HepG2 (cell line): ENCODE results near the gene TPRN. TPM values are rescaled to one million over a fixed set of nuclear protein-coding genes. Genes with fewer than 3 reads are reported as not detected.

ENCODE experiments used
- ARHGAP35 ChIP-seq: sonication (generic); formaldehyde crosslinking; IDR thresholded peaks from 2 replicates; pipeline ENCODE4 v1.9.0; 2022; ENCODE audit warnings: mild to moderate bottlenecking, inconsistent platforms, moderate library complexity, missing genetic modification reagents, borderline replicate concordance
- ARID4A ChIP-seq: sonication (generic); formaldehyde crosslinking; IDR thresholded peaks from 2 replicates; pipeline ENCODE4 v1.5.0; 2020; ENCODE audit warnings: mild to moderate bottlenecking, missing genetic modification reagents, borderline replicate concordance
- BATF2 ChIP-seq: sonication (generic); formaldehyde crosslinking; IDR thresholded peaks from 2 replicates; pipeline ENCODE4 v1.8.0; 2022; ENCODE audit warnings: mild to moderate bottlenecking, missing genetic modification reagents, moderate library complexity
- DNMT1 ChIP-seq: sonication (generic); formaldehyde crosslinking; IDR thresholded peaks from 2 replicates; pipeline ENCODE4 v1.5.1; 2020; ENCODE audit warnings: mild to moderate bottlenecking, missing genetic modification reagents
- HNF4G ChIP-seq, 2 experiments: sonication (generic) in 1 of 2; formaldehyde crosslinking in 1 of 2; IDR thresholded peaks; 2 replicates each; pipeline versions ENCODE4 v1.4.0 to v1.6.1; 2011 to 2020; ENCODE audit warnings: borderline replicate concordance in 2 of 2, low read depth in 2 of 2, mild to moderate bottlenecking in 2 of 2, low read length in 1 of 2, missing genetic modification reagents in 1 of 2, moderate library complexity in 1 of 2
- NFIC ChIP-seq: IDR thresholded peaks from 2 replicates; pipeline ENCODE4 v1.6.1; 2012; ENCODE audit warnings: mild to moderate bottlenecking, low read length, inconsistent platforms
- POLR2AphosphoS5 ChIP-seq: IDR thresholded peaks from 2 replicates; pipeline ENCODE4 v1.6.1; 2012; ENCODE audit warnings: low read depth, low read length
- SIN3B ChIP-seq: fragments of 150-350 bp; IDR thresholded peaks from 2 replicates; pipeline ENCODE4 v1.6.1; 2014; ENCODE audit warnings: low read length
- SP1 ChIP-seq, 2 experiments: fragments of 450-650 bp in 1 of 2; sonication (generic) in 1 of 2; formaldehyde crosslinking in 1 of 2; IDR thresholded peaks; 2 replicates each; pipeline versions ENCODE4 v1.4.0 to v1.6.1; 2016 to 2020; ENCODE audit warnings: missing genetic modification reagents in 1 of 2
- TAF15 ChIP-seq: fragments of 200-400 bp; formaldehyde crosslinking; IDR thresholded peaks from one replicate; pipeline ENCODE4 v1.6.1; 2018; ENCODE audit warnings: mild to moderate bottlenecking, low read depth, low read length; ENCODE audit not compliant: poor library complexity, severe bottlenecking
- THRA ChIP-seq: sonication (generic); formaldehyde crosslinking; IDR thresholded peaks from 2 replicates; pipeline ENCODE4 v1.4.0; 2020; ENCODE audit warnings: missing genetic modification reagents, borderline replicate concordance
- ZNF512 ChIP-seq: sonication (generic); formaldehyde crosslinking; IDR thresholded peaks from 2 replicates; pipeline ENCODE4 v1.4.0; 2020; ENCODE audit warnings: mild to moderate bottlenecking, missing genetic modification reagents
- ZNF549 ChIP-seq: sonication (generic); formaldehyde crosslinking; IDR thresholded peaks from 2 replicates; pipeline ENCODE4 v1.5.0; 2020; ENCODE audit warnings: missing genetic modification reagents
- ZNF558 ChIP-seq: sonication (generic); formaldehyde crosslinking; IDR thresholded peaks from 2 replicates; pipeline ENCODE4 v1.9.0; 2022; ENCODE audit warnings: mild to moderate bottlenecking, missing genetic modification reagents, borderline replicate concordance
- polyA plus RNA-seq, 8 experiments: library from polyadenylated mRNA; depleted of rRNA in 3 of 8; stranded (reverse) in 7 of 8; unstranded in 1 of 8; fragments of >200 nt; fragmentation: Illumina TruSeq in 4 of 8; extraction: Trizol in 4 of 8; gene quantifications; 2 replicates each; pipeline versions ENCODE4 v1.2.1 to v1.2.3, GENCODE V29; 2011 to 2016; ENCODE audit warnings: low read depth in 4 of 8, missing spikeins in 1 of 8, mixed read lengths in 1 of 8; ENCODE audit not compliant: insufficient read depth in 1 of 8
- total RNA-seq, 5 experiments: library from RNA; depleted of rRNA; stranded (reverse); fragments of >200 nt; fragmentation: Illumina TruSeq; extraction: Trizol; gene quantifications; 2 replicates each; pipeline ENCODE4 v1.2.3, GENCODE V29; 2016; ENCODE audit warnings: low read depth in 1 of 5

The TPRN gene
- total and polyA plus RNA-seq, 2 of the 13 experiments (the other 11 are each of a cell fraction or from before 2014, with no cell fraction given), result 10.1 to 19.2 TPM

- TF ChIP-seq THRA (CRISPR knock-in tag), result no peak
- TF ChIP-seq TAF15, result peak; percentile 38
- TF ChIP-seq ZNF549 (CRISPR knock-in tag), result no peak
- no peak for TF ChIP-seq ARHGAP35 (CRISPR knock-in tag)
- no peak for TF ChIP-seq SIN3B
- peak; percentile 69 for TF ChIP-seq POLR2AphosphoS5
- no peak for TF ChIP-seq HNF4G (IDR thresholded peaks at IDR 0.05; ENCODE audit: borderline replicate concordance, low read depth, low read length)
- no peak for TF ChIP-seq HNF4G (CRISPR knock-in tag; IDR thresholded peaks at IDR 0.05; ENCODE audit: borderline replicate concordance, low read depth)
- 0 out of 2 replicates have a peak, but pooled peaks have one; percentile 33 for TF ChIP-seq ZNF558 (CRISPR knock-in tag)
- no peak for TF ChIP-seq ZNF512
- TF ChIP-seq SP1 (IDR thresholded peaks at IDR 0.05), result no peak
- no peak for TF ChIP-seq SP1 (CRISPR knock-in tag; IDR thresholded peaks at IDR 0.05)
- no peak for TF ChIP-seq NFIC
- TF ChIP-seq ARID4A (CRISPR knock-in tag), result peak; percentile 46; the same call in 1 of the 2 replicates
- TF ChIP-seq DNMT1 (CRISPR knock-in tag), result no peak
- 0 out of 2 replicates have a peak, but pooled peaks have one; percentile 75 for TF ChIP-seq BATF2
- TF ChIP-seq, all 625 proteins: peak for 126
Measured at GRCh38 chr9:137223078-137223970, 22.8 kb upstream of the TPRN start (continued).
